PFSK-1 (cell line): ENCODE data around the gene TAGLN3.

Experiments used
- FOXP2 ChIP-seq: optimal IDR thresholded peaks from 2 replicates; pipeline ENCODE3; 2011; ENCODE audit warnings: borderline replicate concordance, control low read depth, inconsistent platforms; ENCODE audit not compliant: insufficient read depth; ENCODE audit errors: extremely low read length, extremely low read depth
- POLR2AphosphoS5 ChIP-seq: IDR thresholded peaks from 2 replicates; pipeline ENCODE4 v1.6.1; 2012; ENCODE audit warnings: low read depth, mild to moderate bottlenecking, control low read depth, low read length, moderate library complexity
- SIN3A ChIP-seq: IDR thresholded peaks from 2 replicates; pipeline ENCODE4 v1.6.1; 2012; ENCODE audit warnings: mild to moderate bottlenecking, low read length, moderate library complexity, borderline replicate concordance; ENCODE audit not compliant: insufficient read depth
- TAF1 ChIP-seq: IDR thresholded peaks from 2 replicates; pipeline ENCODE4 v1.6.1; 2012; ENCODE audit warnings: low read length, control low read depth, borderline replicate concordance; ENCODE audit not compliant: insufficient read depth
- TF ChIP-seq, protein P1 (sequence below), 2 experiments: IDR thresholded peaks; 2 replicates each; pipeline versions ENCODE4 v1.6.1 to v1.8.0; 2011 to 2012; ENCODE audit warnings: low read depth in 2 of 2, low read length in 2 of 2, control low read depth in 1 of 2, inconsistent platforms in 1 of 2, mild to moderate bottlenecking in 1 of 2, moderate library complexity in 1 of 2; ENCODE audit not compliant: insufficient read depth in 1 of 2

Gene TAGLN3

DNA sequence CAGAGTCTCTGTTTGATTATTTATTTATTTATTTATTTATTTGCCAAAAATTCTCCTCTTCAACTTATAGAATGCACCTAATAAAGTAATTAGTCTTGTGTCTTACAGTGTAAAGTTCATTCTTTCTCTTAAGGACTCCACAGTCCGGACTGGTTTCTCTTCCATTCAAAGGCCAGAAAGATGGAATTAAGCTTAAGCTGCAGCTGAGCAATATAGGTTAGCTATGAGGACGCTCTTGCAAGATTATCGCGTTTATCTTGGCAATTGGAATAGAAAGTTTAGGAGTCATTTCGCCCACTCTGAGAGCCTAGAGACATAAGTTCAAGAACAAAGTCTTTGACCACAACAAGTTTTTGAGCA, 15.0 kb downstream of the TAGLN3 start:
- TF ChIP-seq, protein P1, sequence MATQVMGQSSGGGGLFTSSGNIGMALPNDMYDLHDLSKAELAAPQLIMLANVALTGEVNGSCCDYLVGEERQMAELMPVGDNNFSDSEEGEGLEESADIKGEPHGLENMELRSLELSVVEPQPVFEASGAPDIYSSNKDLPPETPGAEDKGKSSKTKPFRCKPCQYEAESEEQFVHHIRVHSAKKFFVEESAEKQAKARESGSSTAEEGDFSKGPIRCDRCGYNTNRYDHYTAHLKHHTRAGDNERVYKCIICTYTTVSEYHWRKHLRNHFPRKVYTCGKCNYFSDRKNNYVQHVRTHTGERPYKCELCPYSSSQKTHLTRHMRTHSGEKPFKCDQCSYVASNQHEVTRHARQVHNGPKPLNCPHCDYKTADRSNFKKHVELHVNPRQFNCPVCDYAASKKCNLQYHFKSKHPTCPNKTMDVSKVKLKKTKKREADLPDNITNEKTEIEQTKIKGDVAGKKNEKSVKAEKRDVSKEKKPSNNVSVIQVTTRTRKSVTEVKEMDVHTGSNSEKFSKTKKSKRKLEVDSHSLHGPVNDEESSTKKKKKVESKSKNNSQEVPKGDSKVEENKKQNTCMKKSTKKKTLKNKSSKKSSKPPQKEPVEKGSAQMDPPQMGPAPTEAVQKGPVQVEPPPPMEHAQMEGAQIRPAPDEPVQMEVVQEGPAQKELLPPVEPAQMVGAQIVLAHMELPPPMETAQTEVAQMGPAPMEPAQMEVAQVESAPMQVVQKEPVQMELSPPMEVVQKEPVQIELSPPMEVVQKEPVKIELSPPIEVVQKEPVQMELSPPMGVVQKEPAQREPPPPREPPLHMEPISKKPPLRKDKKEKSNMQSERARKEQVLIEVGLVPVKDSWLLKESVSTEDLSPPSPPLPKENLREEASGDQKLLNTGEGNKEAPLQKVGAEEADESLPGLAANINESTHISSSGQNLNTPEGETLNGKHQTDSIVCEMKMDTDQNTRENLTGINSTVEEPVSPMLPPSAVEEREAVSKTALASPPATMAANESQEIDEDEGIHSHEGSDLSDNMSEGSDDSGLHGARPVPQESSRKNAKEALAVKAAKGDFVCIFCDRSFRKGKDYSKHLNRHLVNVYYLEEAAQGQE (IDR thresholded peaks at IDR 0.05; ENCODE audit: insufficient read depth in 1 of 2, low read depth in 2 of 2, low read length in 2 of 2), result no peak
- TF ChIP-seq TAF1 (no peak), POLR2AphosphoS5 (no peak), SIN3A (no peak), FOXP2 (no peak)

DNA sequence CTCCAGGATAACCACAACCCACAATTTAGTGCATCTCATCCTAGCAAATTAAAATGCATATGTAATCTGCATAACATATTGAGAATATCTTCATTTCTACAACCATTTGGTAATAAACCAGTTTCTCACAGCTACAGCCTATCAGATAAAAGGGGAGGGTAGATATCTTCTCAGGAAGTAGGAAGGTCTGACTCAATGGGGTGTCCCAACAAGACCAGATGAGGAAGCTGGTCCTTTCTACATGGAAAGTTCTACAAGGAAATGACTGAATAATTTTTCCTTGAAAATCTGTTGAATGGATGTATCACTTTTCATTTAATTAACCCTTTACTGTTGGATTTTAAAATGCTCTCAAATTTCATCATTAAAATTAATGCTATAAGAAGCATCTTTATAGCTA, 18.4 kb downstream of the TAGLN3 start:
- no peak for TF ChIP-seq FOXP2
- TF ChIP-seq TAF1, result no peak
- TF ChIP-seq, protein P1 (IDR thresholded peaks at IDR 0.05; ENCODE audit: insufficient read depth in 1 of 2, low read depth in 2 of 2, low read length in 2 of 2), result no peak
- no peak for TF ChIP-seq SIN3A
- no peak for TF ChIP-seq POLR2AphosphoS5

DNA sequence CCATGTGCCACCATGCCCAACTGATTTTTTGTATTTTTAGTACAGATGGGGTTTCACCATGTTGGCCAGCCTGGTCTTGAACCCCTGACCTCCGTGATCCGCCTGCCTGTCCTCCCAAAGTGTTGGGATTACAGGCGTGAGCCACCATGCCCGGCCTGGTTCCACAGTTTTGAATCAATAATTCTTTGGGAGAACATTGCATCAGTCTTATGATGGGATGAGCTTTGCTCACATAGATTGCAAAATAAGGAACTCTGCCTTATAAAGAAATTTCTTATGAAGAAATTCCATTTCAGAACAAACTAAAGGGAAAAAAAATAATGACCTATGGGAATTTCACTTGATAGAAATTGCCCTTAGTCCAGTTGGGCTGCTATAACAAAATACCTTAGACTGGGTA, 20.0 kb downstream of the TAGLN3 start:
- TF ChIP-seq SIN3A, result no peak
- no peak for TF ChIP-seq POLR2AphosphoS5
- TF ChIP-seq, protein P1 (IDR thresholded peaks at IDR 0.05; ENCODE audit: insufficient read depth in 1 of 2, low read depth in 2 of 2, low read length in 2 of 2), result no peak
- TF ChIP-seq TAF1, result no peak
- no peak for TF ChIP-seq FOXP2

DNA sequence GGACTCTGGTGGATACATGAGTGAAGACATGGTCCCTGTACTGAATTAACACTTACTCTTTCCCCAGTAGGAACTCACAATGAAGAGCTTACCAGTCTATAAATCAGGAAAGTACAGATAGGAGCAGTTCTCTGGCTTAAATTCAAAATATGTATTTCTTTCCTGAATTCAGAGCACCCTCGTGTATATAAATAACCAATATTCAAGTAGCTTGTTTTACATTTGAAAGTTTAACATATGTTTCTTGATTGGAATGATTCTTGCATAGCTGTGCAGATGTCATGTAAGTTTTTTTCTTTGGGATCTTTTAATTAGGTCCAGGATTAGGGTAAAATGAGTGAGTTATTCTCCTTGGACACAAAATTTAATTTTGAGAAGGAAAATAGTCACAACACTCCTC, 21.0 kb downstream of the TAGLN3 start:
- TF ChIP-seq POLR2AphosphoS5 (no peak), SIN3A (no peak), FOXP2 (no peak)

DNA sequence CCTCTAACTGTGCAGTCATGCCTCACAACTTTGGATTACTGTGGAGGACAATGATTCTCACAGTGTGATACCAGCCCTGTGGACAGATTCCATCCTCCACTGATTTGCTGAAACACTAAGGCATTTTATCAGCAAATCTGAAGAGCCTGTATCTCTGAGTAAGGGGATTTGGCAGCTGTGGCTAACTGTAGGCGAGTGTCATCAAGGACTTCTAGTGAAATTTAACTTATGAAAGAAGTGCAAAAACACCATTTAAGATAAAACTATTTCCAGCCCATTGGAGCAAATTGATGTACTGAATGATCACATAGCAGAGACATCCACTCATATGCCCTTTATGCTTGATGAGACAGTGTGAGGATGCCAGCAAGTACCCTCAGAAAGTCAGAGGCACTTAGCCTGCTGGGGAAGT, 22.0 kb downstream of the TAGLN3 start:
- TF ChIP-seq POLR2AphosphoS5, result no peak
- TF ChIP-seq TAF1, result no peak
- TF ChIP-seq, protein P1 (IDR thresholded peaks at IDR 0.05; ENCODE audit: insufficient read depth in 1 of 2, low read depth in 2 of 2, low read length in 2 of 2), result no peak
- no peak for TF ChIP-seq SIN3A
- no peak for TF ChIP-seq FOXP2

DNA sequence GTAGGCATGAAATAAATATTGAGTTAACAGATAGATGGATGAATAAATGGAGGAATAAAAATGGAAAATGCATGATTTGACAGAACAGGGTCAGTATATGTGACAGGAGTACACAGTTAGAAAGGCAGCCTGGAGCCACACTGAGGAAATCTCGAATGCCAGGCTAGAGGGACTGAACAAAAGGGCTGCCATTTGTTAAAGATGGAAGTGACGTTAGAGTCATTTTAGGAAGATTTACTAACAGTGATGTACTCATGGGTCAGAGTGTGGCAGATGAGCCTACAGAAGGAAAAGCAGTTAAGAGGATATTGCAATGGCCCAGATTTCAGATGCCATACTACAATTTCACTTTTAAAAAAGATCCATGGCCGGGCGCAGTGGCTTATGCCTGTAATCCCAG, 28.4 kb downstream of the TAGLN3 start:
- TF ChIP-seq POLR2AphosphoS5 (no peak), SIN3A (no peak), FOXP2 (no peak), TAF1 (no peak)
- TF ChIP-seq, protein P1 (IDR thresholded peaks at IDR 0.05; ENCODE audit: insufficient read depth in 1 of 2, low read depth in 2 of 2, low read length in 2 of 2), result no peak
